Measurements from ENCODE around the gene ARPC4. TPM values are rescaled to one million over a fixed set of nuclear protein-coding genes. Genes with fewer than 3 reads are reported as not detected.
A peak's percentile ranks its signal among the peaks of the same experiment; 100 is the strongest.
"Not testable (repeated sequence)": the region's sequence is repeated elsewhere in the genome, so short reads cannot be mapped to it uniquely, and the experiment has no call there.

Gene ARPC4
- total RNA-seq, 2 donors from 2014 or later: 196 to 204 TPM

GRCh38 chr3:9838856-9839255 lies 46.0 kb downstream of the ARPC4 start:
- H3K27me3 ChIP-seq (replicated peaks; ENCODE audit: insufficient read depth): no peaks in the 10 kb centered on the region
- H3K9me3 ChIP-seq: no peaks in the 10 kb centered on the region
- H3K27ac ChIP-seq: no peak overlapping the region
- H3K4me3 ChIP-seq: no peak overlapping the region
- ATAC-seq (ENCODE audit: insufficient number of reproducible peaks, low FRiP score, low read depth): no peak
- no peak for TF ChIP-seq CTCF (IDR thresholded peaks at IDR 0.05)
- H3K4me1 ChIP-seq (ENCODE audit: control insufficient read depth in 1 of 2, low read depth in 2 of 2): peaks cover 0 to 6% of the 10 kb centered on the region in 2 donors
- DNase-seq (ENCODE audit: low spot score): no peak
- peaks cover 21% of the 10 kb centered on the region for H3K36me3 ChIP-seq

GRCh38 chr3:9841015-9841414 lies 48.1 kb downstream of the ARPC4 start:
- no peaks in the 10 kb centered on the region for H3K27me3 ChIP-seq (replicated peaks; ENCODE audit: insufficient read depth)
- peaks cover 13% of the 10 kb centered on the region for H3K36me3 ChIP-seq
- no peak for TF ChIP-seq CTCF (IDR thresholded peaks at IDR 0.05)
- no peak overlapping the region for H3K4me3 ChIP-seq
- H3K9me3 ChIP-seq: no peaks in the 10 kb centered on the region
- H3K27ac ChIP-seq: no peak overlapping the region
- ATAC-seq (ENCODE audit: insufficient number of reproducible peaks, low FRiP score, low read depth): no peak
- DNase-seq (ENCODE audit: low spot score): no peak
- H3K4me1 ChIP-seq (ENCODE audit: control insufficient read depth in 1 of 2, low read depth in 2 of 2): peaks cover 5 to 6% of the 10 kb centered on the region in 2 donors

- DNase-seq (ENCODE audit: low spot score): peak; percentile 91
- Histone ChIP-seq H3K36me3 (peaks cover 9% of the 10 kb centered on the region), H3K4me1 (ENCODE audit: control insufficient read depth in 1 of 2, low read depth in 2 of 2) (peaks cover 5 to 6% of the 10 kb centered on the region in 2 donors), H3K27ac (peak within 1 kb of the TSS; percentile 76 to 80), H3K9me3 (no peaks in the 10 kb centered on the region), H3K27me3 (replicated peaks; ENCODE audit: insufficient read depth) (no peaks in the 10 kb centered on the region), H3K4me3 (peak within 1 kb of the TSS; percentile 76)
- TF ChIP-seq CTCF (IDR thresholded peaks at IDR 0.05): no peak
- ATAC-seq (ENCODE audit: insufficient number of reproducible peaks, low FRiP score, low read depth): peak; percentile 96
These were observed 51.0 kb downstream of the ARPC4 start, which contains the start of gene RPUSD3 for GRCh38 chr3:9843715-9844438. Gene RPUSD3, minus strand, starts transcription at chr3:9844008. Its CDS starts 18 bp downstream, at chr3:9843990.

GRCh38 chr3:9846231-9846630 lies 53.3 kb downstream of the ARPC4 start:
- H3K4me1 ChIP-seq (ENCODE audit: control insufficient read depth in 1 of 2, low read depth in 2 of 2): peaks cover 5 to 6% of the 10 kb centered on the region in 2 donors
- DNase-seq (ENCODE audit: low spot score) (no peak), ATAC-seq (ENCODE audit: insufficient number of reproducible peaks, low FRiP score, low read depth) (no peak)
- H3K9me3 ChIP-seq: no peaks in the 10 kb centered on the region
- no peaks in the 10 kb centered on the region for H3K27me3 ChIP-seq (replicated peaks; ENCODE audit: insufficient read depth)
- H3K27ac ChIP-seq: no peak overlapping the region
- H3K36me3 ChIP-seq: peaks cover 4% of the 10 kb centered on the region
- H3K4me3 ChIP-seq: no peak overlapping the region
- TF ChIP-seq CTCF (IDR thresholded peaks at IDR 0.05): no peak

GRCh38 chr3:9846931-9847488 lies 54.1 kb downstream of the ARPC4 start:
- H3K27ac ChIP-seq: no peak overlapping the region
- H3K27me3 ChIP-seq (replicated peaks; ENCODE audit: insufficient read depth): no peaks in the 10 kb centered on the region
- DNase-seq (ENCODE audit: low spot score): no peak
- H3K36me3 ChIP-seq: no peaks in the 10 kb centered on the region
- H3K4me3 ChIP-seq: no peak overlapping the region
- H3K4me1 ChIP-seq (ENCODE audit: control insufficient read depth in 1 of 2, low read depth in 2 of 2): peaks cover 5 to 6% of the 10 kb centered on the region in 2 donors
- ATAC-seq (ENCODE audit: insufficient number of reproducible peaks, low FRiP score, low read depth): no peak
- TF ChIP-seq CTCF (IDR thresholded peaks at IDR 0.05): no peak
- no peaks in the 10 kb centered on the region for H3K9me3 ChIP-seq

GRCh38 chr3:9847870-9848269 lies 55.0 kb downstream of the ARPC4 start:
- H3K4me1 ChIP-seq (ENCODE audit: control insufficient read depth in 1 of 2, low read depth in 2 of 2); H3K36me3 ChIP-seq; H3K4me3 ChIP-seq; DNase-seq (ENCODE audit: low spot score); H3K27ac ChIP-seq; H3K27me3 ChIP-seq (replicated peaks; ENCODE audit: insufficient read depth); ATAC-seq (ENCODE audit: insufficient number of reproducible peaks, low FRiP score, low read depth); H3K9me3 ChIP-seq: not testable (repeated sequence)
